ENCODE results near the gene POPDC2. TPM values are rescaled to one million over a fixed set of nuclear protein-coding genes. Genes with fewer than 3 reads are reported as not detected.

The POPDC2 gene
- total RNA-seq, 6 experiments from 2014 or later, result 0.14 to 0.98 (median 0.70) TPM; not detected in 2

- Mint-ChIP-seq H3K36me3 (ENCODE audit: low read depth) (no peaks in the 10 kb centered on the region), H3K4me3 (peak overlapping the region; percentile 48), H3K9me3 (no peaks in the 10 kb centered on the region), H3K4me1 (ENCODE audit: low read depth) (peaks cover 60% of the 10 kb centered on the region), H3K27me3 (ENCODE audit: insufficient read depth) (peaks cover 2% of the 10 kb centered on the region; the same call in 1 of the 2 replicates), H3K27ac (peak overlapping the region; percentile 90)
- peak; percentile 78 for DNase-seq
- no peak for TF ChIP-seq CTCF (IDR thresholded peaks at IDR 0.05)
Observed at GRCh38 chr3:119643528-119643927, 16.9 kb downstream of the POPDC2 start.

GRCh38 chr3:119642746-119643473, 17.5 kb downstream of the POPDC2 start:
- no peaks in the 10 kb centered on the region for H3K36me3 Mint-ChIP-seq (ENCODE audit: low read depth)
- H3K4me1 Mint-ChIP-seq (ENCODE audit: low read depth), result peaks cover 62% of the 10 kb centered on the region
- H3K9me3 Mint-ChIP-seq, result no peaks in the 10 kb centered on the region
- DNase-seq, result no peak
- peak overlapping the region; percentile 48; the same call in 1 of the 2 replicates for H3K4me3 Mint-ChIP-seq
- H3K27me3 Mint-ChIP-seq (ENCODE audit: insufficient read depth), result peaks cover 2% of the 10 kb centered on the region; the same call in 1 of the 2 replicates
- no peak for TF ChIP-seq CTCF (IDR thresholded peaks at IDR 0.05)
- H3K27ac Mint-ChIP-seq, result peak overlapping the region; percentile 90

GRCh38 chr3:119641416-119641815, 19.0 kb downstream of the POPDC2 start:
- Mint-ChIP-seq H3K27ac (no peak overlapping the region), H3K27me3 (ENCODE audit: insufficient read depth) (peaks cover 2% of the 10 kb centered on the region; the same call in 1 of the 2 replicates), H3K4me3 (no peak overlapping the region), H3K9me3 (no peaks in the 10 kb centered on the region), H3K36me3 (ENCODE audit: low read depth) (no peaks in the 10 kb centered on the region), H3K4me1 (ENCODE audit: low read depth) (peaks cover 68% of the 10 kb centered on the region)
- no peak for TF ChIP-seq CTCF (IDR thresholded peaks at IDR 0.05)
- no peak for DNase-seq

GRCh38 chr3:119639494-119640350, 20.7 kb downstream of the POPDC2 start:
- Mint-ChIP-seq H3K36me3 (ENCODE audit: low read depth) (no peaks in the 10 kb centered on the region), H3K9me3 (no peaks in the 10 kb centered on the region), H3K4me3 (peak overlapping the region; percentile 55), H3K27ac (peak overlapping the region; percentile 99), H3K4me1 (ENCODE audit: low read depth) (peaks cover 75% of the 10 kb centered on the region), H3K27me3 (ENCODE audit: insufficient read depth) (no peaks in the 10 kb centered on the region)
- DNase-seq, result peak; percentile 38
- TF ChIP-seq CTCF (IDR thresholded peaks at IDR 0.05), result no peak

GRCh38 chr3:119637679-119638477, 22.5 kb downstream of the POPDC2 start:
- no peak for TF ChIP-seq CTCF (IDR thresholded peaks at IDR 0.05)
- Mint-ChIP-seq H3K4me1 (ENCODE audit: low read depth) (peaks cover 57% of the 10 kb centered on the region), H3K27me3 (ENCODE audit: insufficient read depth) (no peaks in the 10 kb centered on the region), H3K36me3 (ENCODE audit: low read depth) (no peaks in the 10 kb centered on the region), H3K27ac (peak overlapping the region; percentile 99), H3K9me3 (no peaks in the 10 kb centered on the region), H3K4me3 (peak overlapping the region; percentile 64)
- DNase-seq, result peak; percentile 94

Data from HFFc6 (cell line).